Loucy (cell line): ENCODE data around the gene MAPT.

Source experiments
- EZH2phosphoT487 ChIP-seq: fragments of 200-600 bp; IDR thresholded peaks from 2 replicates; pipeline ENCODE4 v1.6.1; 2018; ENCODE audit warnings: antibody characterized with exemption, mild to moderate bottlenecking, moderate library complexity, borderline replicate concordance
- TF ChIP-seq, protein P1 (sequence below): fragments of 200-600 bp; sonication (generic); conservative IDR thresholded peaks from 2 replicates; pipeline ENCODE4 v1.5.1; 2014; ENCODE audit warnings: mild to moderate bottlenecking, antibody characterized with exemption, low read length

DNA sequence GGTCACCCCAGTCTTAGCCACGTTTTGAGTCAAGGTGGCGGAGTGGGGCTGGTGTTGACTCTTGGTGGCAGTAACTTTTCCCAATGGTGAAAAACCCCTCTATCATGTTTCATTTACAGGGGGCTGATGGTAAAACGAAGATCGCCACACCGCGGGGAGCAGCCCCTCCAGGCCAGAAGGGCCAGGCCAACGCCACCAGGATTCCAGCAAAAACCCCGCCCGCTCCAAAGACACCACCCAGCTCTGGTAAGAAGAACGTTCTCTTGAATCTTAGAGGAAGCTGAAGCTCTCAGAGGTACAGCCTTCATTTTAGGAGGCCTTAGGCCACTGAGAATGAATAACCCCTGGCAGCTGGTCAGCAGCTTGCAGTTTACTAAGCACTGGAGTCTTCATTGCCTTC is 97.0 kb downstream of the MAPT start:
- TF ChIP-seq, protein P1, sequence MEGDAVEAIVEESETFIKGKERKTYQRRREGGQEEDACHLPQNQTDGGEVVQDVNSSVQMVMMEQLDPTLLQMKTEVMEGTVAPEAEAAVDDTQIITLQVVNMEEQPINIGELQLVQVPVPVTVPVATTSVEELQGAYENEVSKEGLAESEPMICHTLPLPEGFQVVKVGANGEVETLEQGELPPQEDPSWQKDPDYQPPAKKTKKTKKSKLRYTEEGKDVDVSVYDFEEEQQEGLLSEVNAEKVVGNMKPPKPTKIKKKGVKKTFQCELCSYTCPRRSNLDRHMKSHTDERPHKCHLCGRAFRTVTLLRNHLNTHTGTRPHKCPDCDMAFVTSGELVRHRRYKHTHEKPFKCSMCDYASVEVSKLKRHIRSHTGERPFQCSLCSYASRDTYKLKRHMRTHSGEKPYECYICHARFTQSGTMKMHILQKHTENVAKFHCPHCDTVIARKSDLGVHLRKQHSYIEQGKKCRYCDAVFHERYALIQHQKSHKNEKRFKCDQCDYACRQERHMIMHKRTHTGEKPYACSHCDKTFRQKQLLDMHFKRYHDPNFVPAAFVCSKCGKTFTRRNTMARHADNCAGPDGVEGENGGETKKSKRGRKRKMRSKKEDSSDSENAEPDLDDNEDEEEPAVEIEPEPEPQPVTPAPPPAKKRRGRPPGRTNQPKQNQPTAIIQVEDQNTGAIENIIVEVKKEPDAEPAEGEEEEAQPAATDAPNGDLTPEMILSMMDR = no peak
- no peak for TF ChIP-seq EZH2phosphoT487
